ENCODE results near the gene SLC13A4. TPM values are rescaled to one million over a fixed set of nuclear protein-coding genes. Genes with fewer than 3 reads are reported as not detected.
A peak's percentile ranks its signal among the peaks of the same experiment; 100 is the strongest.

The SLC13A4 gene
- total and polyA plus RNA-seq, 2 of the 13 experiments (the other 11 are each of a cell fraction or from before 2014, with no cell fraction given): 0.04 TPM; not detected in 1

GRCh38 chr7:135662373-135663114 is 65.4 kb downstream of the SLC13A4 start, which contains the start of gene STMP1 (continued):
- peak; percentile 10; the same call in 1 of the 2 replicates for TF ChIP-seq ZNF205 (CRISPR knock-in tag; IDR thresholded peaks at IDR 0.05)
- peak; percentile 96 for TF ChIP-seq PHF20 (CRISPR knock-in tag; IDR thresholded peaks at IDR 0.05)
- peak; percentile 39; the same call in 1 of the 2 replicates for TF ChIP-seq ZMYM3 (CRISPR knock-in tag; IDR thresholded peaks at IDR 0.05)
- TF ChIP-seq TAF1 (CRISPR knock-in tag; IDR thresholded peaks at IDR 0.05): peak; percentile 95
- TF ChIP-seq BCL3 (CRISPR knock-in tag; IDR thresholded peaks at IDR 0.05): peak; percentile 62; the same call in 1 of the 2 replicates
- no peak for TF ChIP-seq ZNF7 (CRISPR knock-in tag; IDR thresholded peaks at IDR 0.05)
- peak; percentile 95; the same call in 1 of the 2 replicates for TF ChIP-seq ETS1 (CRISPR knock-in tag; IDR thresholded peaks at IDR 0.05)
- peak; percentile 98 for TF ChIP-seq ARID4A (CRISPR knock-in tag; IDR thresholded peaks at IDR 0.05; ENCODE audit: borderline replicate concordance)
- no peak for TF ChIP-seq REXO4 (CRISPR knock-in tag; IDR thresholded peaks at IDR 0.05; ENCODE audit: borderline replicate concordance)
- TF ChIP-seq ZNF788 (CRISPR knock-in tag; IDR thresholded peaks at IDR 0.05; ENCODE audit: borderline replicate concordance): peak; percentile 97
- peak; percentile 77 for TF ChIP-seq IRX3 (CRISPR knock-in tag; IDR thresholded peaks at IDR 0.05; ENCODE audit: borderline replicate concordance, low read depth)
- TF ChIP-seq SMAD3 (CRISPR knock-in tag; IDR thresholded peaks at IDR 0.05): peak; percentile 23; the same call in 1 of the 2 replicates
- no peak for TF ChIP-seq EZH2 (conservative IDR thresholded peaks at IDR 0.05; ENCODE audit: low read depth, low read length)
- peak; percentile 93 for TF ChIP-seq ZFY (CRISPR knock-in tag; IDR thresholded peaks at IDR 0.05)
- TF ChIP-seq ZMAT3 (CRISPR knock-in tag; conservative IDR thresholded peaks at IDR 0.05): peak; percentile 60; the same call in 1 of the 2 replicates
- TF ChIP-seq ARID5B (CRISPR knock-in tag; IDR thresholded peaks at IDR 0.05): peak; percentile 60

Data from HepG2 (cell line).